HepG2 (cell line): ENCODE data around the gene PMS2. TPM values are rescaled to one million over a fixed set of nuclear protein-coding genes. Genes with fewer than 3 reads are reported as not detected.

Experiments used
- ATAC-seq: fragments of 200-7000 bp; cut with Tn5 transposase; 3 replicates; pipeline ENCODE4 v1.9.1; 2020; ENCODE audit warnings: mild to moderate bottlenecking, moderate library complexity
- BruUV-seq: library from RNA; stranded (reverse); fragments of 400-500 nt; replicated peaks from 2 replicates; lab custom pipeline; 2021; lab: Mats Ljungman, UMichigan
- CTCF ChIA-PET: fragments of 300-600 bp; formaldehyde crosslinking; extraction: SDS; loops from one replicate; lab custom pipeline; 2021; ENCODE audit warnings: low total read pairs, inconsistent platforms, low intra/inter-chr PET ratio; lab: Yijun Ruan, JAX
- POLR2A ChIA-PET: fragments of 350-600 bp; sonication (Branson Sonifier 250); formaldehyde crosslinking; loops from one replicate; lab custom pipeline; 2020; ENCODE audit warnings: antibody characterized with exemption, inconsistent platforms; lab: Yijun Ruan, JAX
- DNase-seq: peaks from one replicate; pipeline ENCODE4 v3.0.0-alpha.2; 2015; ENCODE audit warnings: low spot score
- FAIRE-seq: peaks from 3 replicates; lab custom pipeline; 2011; peaks lifted over from hg19 to GRCh38; lab: Jason Lieb, UNC
- H2AFZ ChIP-seq: one replicate; pipeline ENCODE4 v1.6.1; 2011; ENCODE audit warnings: low read length, inconsistent platforms
- H3K27ac ChIP-seq: fragments of 300-600 bp; 3 replicates; pipeline ENCODE4 v1.8.0; 2011; ENCODE audit warnings: mixed run types, mild to moderate bottlenecking, mixed read lengths, low read length, inconsistent platforms; ENCODE audit not compliant: insufficient read depth; ENCODE audit errors: extremely low read length
- H3K27me3 ChIP-seq, 2 experiments: fragments of 200-600 bp in 1 of 2; 2 replicates in 1 of 2; 3 replicates in 1 of 2; pipeline versions ENCODE4 v1.6.0 to v1.8.0; 2011; ENCODE audit warnings: low read length in 2 of 2, mild to moderate bottlenecking in 2 of 2, moderate library complexity in 2 of 2, inconsistent platforms in 1 of 2; ENCODE audit not compliant: insufficient read depth in 2 of 2, control insufficient read depth in 1 of 2
- H3K36me3 ChIP-seq, 2 experiments: fragments of 200-600 bp in 1 of 2; replicated peaks in 1 of 2; 2 replicates in 1 of 2; 3 replicates in 1 of 2; pipeline versions ENCODE4 v1.5.1 to v1.8.0; 2011; ENCODE audit warnings: low read length in 2 of 2, inconsistent platforms in 1 of 2; ENCODE audit not compliant: insufficient read depth in 2 of 2, control insufficient read depth in 1 of 2
- H3K4me1 ChIP-seq: 2 replicates; pipeline ENCODE4 v1.5.1; 2012; ENCODE audit warnings: low read length, inconsistent platforms; ENCODE audit not compliant: insufficient read depth
- H3K4me2 ChIP-seq: 2 replicates; pipeline ENCODE4 v1.6.0; 2011; ENCODE audit warnings: low read depth, low read length, inconsistent platforms
- H3K4me3 ChIP-seq, 3 experiments: fragments of 200-600 bp in 1 of 3; sonication (generic), shearing (Covaris generic) in 1 of 3; replicated peaks in 1 of 3; 2 replicates each; pipeline ENCODE4 v1.5.1; 2011 to 2016; ENCODE audit warnings: low read length in 3 of 3, inconsistent platforms in 2 of 3, low read depth in 2 of 3, mild to moderate bottlenecking in 2 of 3, control low read depth in 1 of 3, mixed read lengths in 1 of 3; ENCODE audit not compliant: insufficient read depth in 1 of 3
- H3K79me2 ChIP-seq: one replicate; pipeline ENCODE4 v1.6.1; 2011; ENCODE audit warnings: low read length, inconsistent platforms; ENCODE audit not compliant: insufficient read depth
- H3K9ac ChIP-seq: 2 replicates; pipeline ENCODE4 v1.6.0; 2011; ENCODE audit warnings: mild to moderate bottlenecking, low read depth, low read length, inconsistent platforms; ENCODE audit not compliant: insufficient read depth
- H3K9me3 ChIP-seq: 2 replicates; pipeline ENCODE4 v1.5.1; 2012; ENCODE audit warnings: mild to moderate bottlenecking, low read length
- H4K20me1 ChIP-seq: 2 replicates; pipeline ENCODE4 v1.6.0; 2011; ENCODE audit warnings: inconsistent platforms, mild to moderate bottlenecking, low read length, moderate library complexity; ENCODE audit not compliant: insufficient read depth
- PCBP1 ChIP-seq: fragments of 200-400 bp; formaldehyde crosslinking; IDR thresholded peaks from 2 replicates; pipeline ENCODE4 v1.6.1; 2017; ENCODE audit warnings: mild to moderate bottlenecking, low read depth, low read length, borderline replicate concordance
- TBX2 ChIP-seq: sonication (generic); formaldehyde crosslinking; IDR thresholded peaks from 2 replicates; pipeline ENCODE4 v1.5.0; 2020; ENCODE audit warnings: missing genetic modification reagents, mild to moderate bottlenecking, borderline replicate concordance
- ZBTB33 ChIP-seq: sonication (generic); formaldehyde crosslinking; IDR thresholded peaks from 2 replicates; pipeline ENCODE4 v1.4.0; 2020; ENCODE audit warnings: missing genetic modification reagents
- ZNF30 ChIP-seq: sonication (generic); formaldehyde crosslinking; IDR thresholded peaks from 2 replicates; pipeline ENCODE4 v1.5.0; 2020; ENCODE audit warnings: mild to moderate bottlenecking, missing genetic modification reagents
- ZNF496 ChIP-seq: sonication (generic); formaldehyde crosslinking; IDR thresholded peaks from 2 replicates; pipeline ENCODE4 v1.8.1; 2023; ENCODE audit warnings: mild to moderate bottlenecking, moderate library complexity, missing genetic modification reagents; ENCODE audit not compliant: insufficient replicate concordance
- ZNF644 ChIP-seq: IDR thresholded peaks from 2 replicates; pipeline ENCODE4 v1.6.1; 2016; ENCODE audit warnings: low read depth
- ZNF816 ChIP-seq: sonication (generic); formaldehyde crosslinking; IDR thresholded peaks from 2 replicates; pipeline ENCODE4 v1.8.0; 2022; ENCODE audit warnings: missing genetic modification reagents, mild to moderate bottlenecking, borderline replicate concordance
- ZNF878 ChIP-seq: sonication (generic); formaldehyde crosslinking; IDR thresholded peaks from 2 replicates; pipeline ENCODE4 v1.8.1; 2023; ENCODE audit warnings: mild to moderate bottlenecking, missing genetic modification reagents, moderate library complexity
- WGBS: methylation state at CpG from one replicate; pipeline ENCODE4 v1.1.6; 2017; ENCODE audit warnings: low lambda C conversion rate; 5-methylcytosine and 5-hydroxymethylcytosine counted together
- in situ Hi-C: cut with HindIII; loops from 2 replicates; pipeline ENCODE4 v1.10.0; 2017; ENCODE audit warnings: low pct_unique_long_range_greater_than_20kb; ENCODE audit not compliant: extremely low pct_ligation_motif_present
- intact Hi-C: fragments of 100-400 bp; cut with micrococcal nuclease; formaldehyde crosslinking; loops from one replicate; pipeline ENCODE4 v1.10.0; 2022; ENCODE audit not compliant: unreplicated experiment
- polyA plus RNA-seq, 8 experiments: library from polyadenylated mRNA; depleted of rRNA in 3 of 8; stranded (reverse) in 7 of 8; unstranded in 1 of 8; fragments of >200 nt; fragmentation: Illumina TruSeq in 4 of 8; extraction: Trizol in 4 of 8; gene quantifications; 2 replicates each; pipeline versions ENCODE4 v1.2.1 to v1.2.3, GENCODE V29; 2011 to 2016; ENCODE audit warnings: low read depth in 4 of 8, missing spikeins in 1 of 8, mixed read lengths in 1 of 8; ENCODE audit not compliant: insufficient read depth in 1 of 8
- total RNA-seq, 5 experiments: library from RNA; depleted of rRNA; stranded (reverse); fragments of >200 nt; fragmentation: Illumina TruSeq; extraction: Trizol; gene quantifications; 2 replicates each; pipeline ENCODE4 v1.2.3, GENCODE V29; 2016; ENCODE audit warnings: low read depth in 1 of 5

Gene PMS2
- total and polyA plus RNA-seq, 2 of the 13 experiments (the other 11 are each of a cell fraction or from before 2014, with no cell fraction given), result 6.3 to 11.4 TPM

DNA sequence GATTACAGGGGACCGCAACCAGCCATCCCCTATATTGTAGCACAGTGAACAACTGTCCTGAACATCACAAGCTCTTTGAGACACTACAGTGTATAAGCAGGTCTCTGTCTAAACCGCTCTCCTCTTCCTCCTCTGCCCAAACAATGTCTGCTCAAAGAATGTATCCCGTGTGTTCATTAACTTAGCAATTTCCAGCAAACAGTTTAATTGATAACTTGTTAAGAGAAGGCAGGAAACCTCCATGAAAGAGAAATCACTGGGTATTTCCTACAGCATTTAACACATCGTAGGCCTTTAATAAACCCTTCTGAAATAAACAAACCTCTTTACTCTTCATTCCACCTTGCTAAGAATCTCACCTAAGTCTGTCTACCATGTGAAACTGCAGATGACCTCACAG, 1.5 kb downstream of the PMS2 start:
- no peak for TF ChIP-seq TBX2 (CRISPR knock-in tag)
- TF ChIP-seq ZNF878 (CRISPR knock-in tag), result no peak
- TF ChIP-seq ZNF496, result no peak
- no peak for TF ChIP-seq ZNF816 (CRISPR knock-in tag)
- TF ChIP-seq ZNF30 (CRISPR knock-in tag), result no peak
- 0 out of 2 replicates have a peak, but pooled peaks have one; percentile 10 for TF ChIP-seq ZBTB33 (CRISPR knock-in tag)
- TF ChIP-seq ZNF644 (CRISPR knock-in tag), result no peak
- TF ChIP-seq PCBP1, result no peak
- TF ChIP-seq, all 625 proteins: peak for 1
- in situ Hi-C loops, result loop anchor here (10.0 kb wide), 1 partner anchor 317 kb away; no protein-coding TSS in a partner anchor
- peak overlapping the region; percentile 87 for H3K9ac ChIP-seq
- peaks cover 35% of the 10 kb centered on the region for H3K4me1 ChIP-seq
- peak overlapping the region in 1 of 3 experiments; percentile 88; a peak in 2 of 6 replicates for H3K4me3 ChIP-seq
- peaks cover 27% of the 10 kb centered on the region for H3K79me2 ChIP-seq
- no peaks in the 10 kb centered on the region; a peak in 2 of 5 replicates for H3K36me3 ChIP-seq
- peak overlapping the region; percentile 95 for H3K4me2 ChIP-seq
- WGBS, result 64% methylated on average over 4 of the region's 4 CpGs
- H2AFZ ChIP-seq, result no peak overlapping the region
- intact Hi-C loops, result no loop called here
- DNase-seq (peak; percentile 21), FAIRE-seq (no peak), ATAC-seq (no peak)
- H3K27me3 ChIP-seq, result no peaks in the 10 kb centered on the region; a peak in 1 of 5 replicates
- H3K9me3 ChIP-seq, result no peaks in the 10 kb centered on the region
- no TSS peak for BruUV-seq
- H3K27ac ChIP-seq, result peak overlapping the region; percentile 43
- CTCF ChIA-PET, result no interaction called here
- POLR2A ChIA-PET, result interaction anchor here (2.1 to 2.8 kb wide), 3 partner anchors 44 to 125 kb away, joined by 5 to 21 read pairs (median 16); no protein-coding TSS in a partner anchor
- no peaks in the 10 kb centered on the region for H4K20me1 ChIP-seq
